Liver (tissue), 9 donors: ENCODE results near the gene NDST1. TPM values are rescaled to one million over a fixed set of nuclear protein-coding genes. Genes with fewer than 3 reads are reported as not detected.
A peak's percentile ranks its signal among the peaks of the same experiment; 100 is the strongest.

Experiments
- DNase-seq: peaks from one replicate; pipeline ENCODE4 v3.0.0-alpha.2; 2017; ENCODE audit warnings: low spot score
- H3K27ac ChIP-seq, 2 donors: one replicate each; pipeline ENCODE4 v1.7.0; 2013; ENCODE audit warnings: inconsistent platforms in 2 of 2, low read length in 2 of 2, control low read depth in 1 of 2, low read depth in 1 of 2, mild to moderate bottlenecking in 1 of 2
- H3K27me3 ChIP-seq, 4 donors: one replicate each; pipeline versions ENCODE4 v1.6.1 to v1.7.0; 2013; ENCODE audit warnings: low read length in 3 of 4, inconsistent platforms in 1 of 4, mild to moderate bottlenecking in 1 of 4, moderate library complexity in 1 of 4; ENCODE audit not compliant: control insufficient read depth in 4 of 4, insufficient read depth in 4 of 4
- H3K36me3 ChIP-seq, 4 donors: one replicate each; pipeline versions ENCODE4 v1.6.1 to v1.7.0; 2013; ENCODE audit warnings: low read length in 3 of 4, mild to moderate bottlenecking in 3 of 4, low read depth in 1 of 4, moderate library complexity in 1 of 4; ENCODE audit not compliant: control insufficient read depth in 4 of 4, insufficient read depth in 3 of 4
- H3K4me1 ChIP-seq, 4 donors: one replicate each; pipeline versions ENCODE4 v1.6.1 to v1.7.0; 2013; ENCODE audit warnings: low read length in 3 of 4, mild to moderate bottlenecking in 3 of 4, moderate library complexity in 1 of 4; ENCODE audit not compliant: control insufficient read depth in 4 of 4, insufficient read depth in 4 of 4
- H3K4me3 ChIP-seq, 3 donors: one replicate each; pipeline versions ENCODE4 v1.6.1 to v1.7.0; 2013; ENCODE audit warnings: low read length in 3 of 3, control low read depth in 1 of 3, low read depth in 1 of 3, mild to moderate bottlenecking in 1 of 3
- H3K9ac ChIP-seq, 2 donors: one replicate each; pipeline ENCODE4 v1.7.0; 2013; ENCODE audit warnings: low read length in 2 of 2, mild to moderate bottlenecking in 2 of 2, moderate library complexity in 2 of 2, control low read depth in 1 of 2, low read depth in 1 of 2
- H3K9me3 ChIP-seq, 4 donors: one replicate each; pipeline versions ENCODE4 v1.6.1 to v1.7.0; 2013; ENCODE audit warnings: low read length in 3 of 4; ENCODE audit not compliant: control insufficient read depth in 4 of 4
- CTCF ChIP-seq: fragments of 150-350 bp; IDR thresholded peaks from 2 replicates; pipeline ENCODE4 v1.5.1; 2017; ENCODE audit warnings: improper control_type of control experiment, low read depth, low read length; ENCODE audit not compliant: missing input control
- FOXA1 ChIP-seq: IDR thresholded peaks from 2 replicates; pipeline ENCODE4 v1.6.1; 2016; ENCODE audit warnings: antibody characterized with exemption
- FOXA2 ChIP-seq: IDR thresholded peaks from 2 replicates; pipeline ENCODE4 v1.6.1; 2016; ENCODE audit warnings: antibody characterized with exemption
- GABPA ChIP-seq, 2 donors: IDR thresholded peaks in 1 of 2; conservative IDR thresholded peaks in 1 of 2; 2 replicates each; pipeline ENCODE4 v1.6.1; 2016; ENCODE audit warnings: antibody characterized with exemption in 2 of 2, mild to moderate bottlenecking in 1 of 2, moderate library complexity in 1 of 2
- HNF4A ChIP-seq, 2 donors: conservative IDR thresholded peaks; 2 replicates each; pipeline ENCODE4 v1.6.1; 2016; ENCODE audit warnings: antibody characterized with exemption in 2 of 2, mild to moderate bottlenecking in 2 of 2
- HNF4G ChIP-seq: IDR thresholded peaks from 2 replicates; pipeline ENCODE4 v1.6.1; 2016; ENCODE audit warnings: antibody characterized with exemption
- NR2F2 ChIP-seq: IDR thresholded peaks from 2 replicates; pipeline ENCODE4 v1.6.1; 2016; ENCODE audit warnings: antibody characterized with exemption
- REST ChIP-seq: IDR thresholded peaks from 2 replicates; pipeline ENCODE4 v1.6.1; 2016; ENCODE audit warnings: antibody characterized with exemption, mild to moderate bottlenecking
- RXRA ChIP-seq, 2 donors: IDR thresholded peaks; 2 replicates each; pipeline ENCODE4 v1.6.1; 2017 to 2018; ENCODE audit warnings: antibody characterized with exemption in 2 of 2, mild to moderate bottlenecking in 1 of 2
- YY1 ChIP-seq: IDR thresholded peaks from 2 replicates; pipeline ENCODE4 v1.6.1; 2016; ENCODE audit warnings: antibody characterized with exemption, mild to moderate bottlenecking
- WGBS: extraction: QIAGEN DNeasy Blood & Tissue Kit; methylation state at CpG from one replicate; pipeline ENCODE4 v1.1.7; 2013; 5-methylcytosine and 5-hydroxymethylcytosine counted together
- polyA plus RNA-seq, 2 donors: library from polyadenylated mRNA; stranded (reverse) in 1 of 2; unstranded in 1 of 2; fragments of 200-250 nt in 1 of 2; fragments of >200 nt in 1 of 2; fragmentation: Nextera tagmentation in 1 of 2; extraction: Ambion mirVana in 1 of 2; gene quantifications; one replicate each; pipeline versions ENCODE4 v1.2.1 to v1.2.3, GENCODE V29; 2013 to 2015
- total RNA-seq, 2 donors: library from RNA; depleted of rRNA; stranded (reverse); fragments of >200 nt; gene quantifications; one replicate each; pipeline ENCODE4 v1.2.3, GENCODE V29; 2014
- TF ChIP-seq, protein P1 (sequence below): IDR thresholded peaks from 2 replicates; pipeline ENCODE4 v1.6.1; 2016; ENCODE audit warnings: antibody characterized with exemption
- TF ChIP-seq, protein P2 (sequence below): IDR thresholded peaks from 2 replicates; pipeline ENCODE4 v1.6.1; 2016; ENCODE audit warnings: antibody characterized with exemption
- donor health status: healthy.
- donor health status: healthy.
- donor health status: healthy.
- donor health status: healthy.
- donor health status: healthy.

The NDST1 gene
- total and polyA plus RNA-seq, 4 donors = 10.3 to 103 (median 39.0) TPM

GRCh38 chr5:150498971-150499370, 9.0 kb upstream of the NDST1 start:
- peaks cover 2 to 24% (median 5%) of the 10 kb centered on the region in 4 donors for H3K36me3 ChIP-seq
- TF ChIP-seq GABPA (IDR thresholded peaks at IDR 0.05 in 1 of 2, conservative IDR thresholded peaks at IDR 0.05 in 1 of 2) (no peak), CTCF (no peak), YY1 (no peak), RXRA (IDR thresholded peaks at IDR 0.05) (no peak), HNF4A (conservative IDR thresholded peaks at IDR 0.05) (peak in 1 of 2 donors; percentile 32)
- TF ChIP-seq, protein P1, sequence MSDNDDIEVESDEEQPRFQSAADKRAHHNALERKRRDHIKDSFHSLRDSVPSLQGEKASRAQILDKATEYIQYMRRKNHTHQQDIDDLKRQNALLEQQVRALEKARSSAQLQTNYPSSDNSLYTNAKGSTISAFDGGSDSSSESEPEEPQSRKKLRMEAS = no peak
- H3K9ac ChIP-seq = no peak overlapping the region
- H3K27me3 ChIP-seq = no peaks in the 10 kb centered on the region
- no peak for DNase-seq
- no peaks in the 10 kb centered on the region for H3K9me3 ChIP-seq
- H3K4me3 ChIP-seq = no peak overlapping the region
- peak overlapping the region in 1 of 2 donors; percentile 1 for H3K27ac ChIP-seq
- H3K4me1 ChIP-seq = peaks cover 53 to 84% (median 81%) of the 10 kb centered on the region in 4 donors

GRCh38 chr5:150499437-150499956, 8.4 kb upstream of the NDST1 start:
- no peak for DNase-seq
- TF ChIP-seq FOXA1 (no peak), FOXA2 (no peak), RXRA (IDR thresholded peaks at IDR 0.05) (no peak), GABPA (IDR thresholded peaks at IDR 0.05 in 1 of 2, conservative IDR thresholded peaks at IDR 0.05 in 1 of 2) (no peak), HNF4G (no peak), NR2F2 (no peak), REST (no peak)
- TF ChIP-seq, protein P2, sequence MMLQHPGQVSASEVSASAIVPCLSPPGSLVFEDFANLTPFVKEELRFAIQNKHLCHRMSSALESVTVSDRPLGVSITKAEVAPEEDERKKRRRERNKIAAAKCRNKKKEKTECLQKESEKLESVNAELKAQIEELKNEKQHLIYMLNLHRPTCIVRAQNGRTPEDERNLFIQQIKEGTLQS = no peak
- WGBS = 71% methylated on average over 7 of the region's 7 CpGs
- Histone ChIP-seq H3K9ac (no peak overlapping the region), H3K4me1 (peaks cover 57 to 89% (median 86%) of the 10 kb centered on the region in 4 donors), H3K27ac (no peak overlapping the region), H3K36me3 (peaks cover 2 to 24% (median 5%) of the 10 kb centered on the region in 4 donors), H3K9me3 (no peaks in the 10 kb centered on the region), H3K27me3 (no peaks in the 10 kb centered on the region), H3K4me3 (no peak overlapping the region)
